ENCODE results near the gene PTPRN2.
"Not testable (repeated sequence)": the region's sequence is repeated elsewhere in the genome, so short reads cannot be mapped to it uniquely, and the experiment has no call there.

Gene PTPRN2

DNA sequence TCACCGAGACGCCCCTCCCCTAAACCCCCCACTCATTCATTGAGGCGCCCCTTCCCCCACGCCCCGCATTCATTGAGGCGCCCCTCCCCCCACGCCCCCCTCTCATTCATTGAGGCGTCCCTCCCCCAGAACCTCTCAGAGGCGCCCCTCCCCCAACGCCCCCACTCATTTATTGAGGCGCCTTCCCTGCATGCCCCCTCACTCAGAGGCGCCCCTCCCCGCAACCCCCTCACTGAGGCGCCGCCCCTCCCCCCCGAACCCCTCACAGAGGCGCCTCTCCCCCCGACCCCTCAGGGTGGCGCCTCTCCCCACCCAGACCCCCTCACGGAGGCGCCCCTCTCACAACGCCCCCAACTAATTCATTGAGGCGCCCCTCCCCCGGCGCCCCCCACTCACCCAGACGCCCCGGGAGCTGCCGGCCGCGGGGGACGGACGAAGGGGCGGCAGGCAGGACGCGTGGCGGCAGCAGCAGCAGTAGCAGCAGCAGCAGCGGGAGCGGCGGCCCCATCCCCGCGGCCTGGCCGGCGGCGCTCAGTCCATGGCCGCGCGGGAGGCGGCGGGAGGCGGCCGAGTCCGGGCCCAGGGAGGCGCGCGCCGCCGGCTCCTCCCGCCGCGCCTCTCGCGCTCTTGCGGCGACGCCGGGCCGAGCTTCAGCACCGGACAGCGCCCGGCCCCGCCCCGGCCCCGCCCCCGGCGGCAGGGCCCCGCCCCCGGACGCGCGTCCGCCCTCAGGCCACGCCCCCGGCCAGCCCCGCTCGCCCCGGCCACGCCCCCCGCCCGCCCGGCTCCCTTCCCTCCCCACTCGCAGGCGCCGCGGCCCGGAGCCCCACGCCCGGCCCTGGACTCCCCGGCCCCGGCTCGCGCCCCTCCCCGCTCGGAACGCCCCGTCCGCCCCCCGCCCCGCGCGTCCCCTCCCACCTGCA lies at the start of gene PTPRN2:
PTPRN2 (minus strand) TSS at position 662 of the 923 bp plus-strand sequence.
- DNase-seq = peak; percentile 76

DNA sequence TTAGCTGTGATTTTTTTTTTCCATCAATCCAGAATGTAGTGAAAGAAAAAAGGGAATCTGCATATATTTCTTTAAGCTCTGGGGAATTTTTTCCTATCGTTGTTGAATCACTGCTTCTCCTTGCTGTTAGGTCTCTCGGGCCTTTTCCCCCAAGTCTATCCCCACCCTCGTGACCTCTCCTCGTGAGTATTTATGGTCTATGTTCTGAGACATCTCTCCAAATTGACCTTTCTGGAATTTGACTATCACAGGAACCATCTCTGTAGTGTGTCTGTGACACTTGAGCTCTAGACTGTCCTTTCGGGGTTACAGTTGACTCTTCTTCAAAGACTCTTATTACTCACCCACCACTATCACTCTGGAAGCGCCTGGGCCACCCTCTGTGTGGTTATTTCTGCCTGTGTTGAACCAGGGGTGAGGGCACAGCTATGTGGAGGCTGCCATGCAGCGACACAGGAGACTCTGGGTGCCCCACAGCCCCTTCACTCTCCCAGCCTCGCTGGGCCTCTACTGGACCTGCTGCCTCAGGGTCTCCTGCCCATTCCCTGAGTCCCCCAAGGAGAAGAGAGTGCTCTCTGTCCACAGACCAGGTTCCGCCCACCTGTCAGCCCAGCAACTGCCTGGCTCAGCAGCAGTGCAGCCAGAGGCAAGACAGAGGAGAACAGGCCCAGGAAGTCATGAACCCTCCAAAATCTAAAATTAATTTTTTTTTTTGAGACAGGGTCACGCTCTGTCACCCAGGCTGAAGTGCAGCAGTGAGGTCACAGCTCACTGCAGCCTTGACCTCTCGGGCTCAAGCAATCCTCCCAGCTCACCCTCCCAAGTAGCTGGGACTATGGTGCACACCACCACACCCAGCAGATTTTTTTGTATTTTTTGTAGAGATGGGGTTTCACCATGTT lies 45.7 kb upstream of the PTPRN2 start:
- no peak for DNase-seq

DNA sequence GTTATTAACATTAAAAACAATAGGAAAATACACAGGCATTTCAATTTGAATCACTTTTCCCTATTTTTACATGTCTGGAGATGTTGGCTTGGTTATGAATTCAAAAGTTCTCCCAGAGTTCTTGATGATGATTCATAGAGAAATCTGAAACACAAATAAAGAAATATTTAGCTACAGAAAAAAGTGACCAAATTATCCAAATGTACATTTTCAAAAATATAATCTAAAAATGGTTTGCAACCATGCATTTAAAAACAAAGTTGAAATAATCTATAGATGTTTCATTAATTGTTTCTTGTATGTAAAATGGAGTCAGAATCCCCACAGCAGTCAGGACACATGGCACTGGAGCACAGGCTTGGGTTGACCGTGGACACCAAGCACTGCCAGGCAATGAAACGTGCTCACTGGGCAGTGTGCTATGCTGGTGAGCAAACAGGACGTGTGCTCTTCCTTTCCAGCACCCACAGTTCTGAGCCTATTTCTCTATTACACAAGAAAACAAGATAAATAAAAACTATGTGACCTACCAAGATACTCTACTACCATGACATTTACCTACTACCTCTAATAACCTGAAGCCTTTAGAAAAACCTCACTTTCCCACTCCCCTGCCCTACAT lies 44.1 kb upstream of the PTPRN2 start:
- DNase-seq = no peak

DNA sequence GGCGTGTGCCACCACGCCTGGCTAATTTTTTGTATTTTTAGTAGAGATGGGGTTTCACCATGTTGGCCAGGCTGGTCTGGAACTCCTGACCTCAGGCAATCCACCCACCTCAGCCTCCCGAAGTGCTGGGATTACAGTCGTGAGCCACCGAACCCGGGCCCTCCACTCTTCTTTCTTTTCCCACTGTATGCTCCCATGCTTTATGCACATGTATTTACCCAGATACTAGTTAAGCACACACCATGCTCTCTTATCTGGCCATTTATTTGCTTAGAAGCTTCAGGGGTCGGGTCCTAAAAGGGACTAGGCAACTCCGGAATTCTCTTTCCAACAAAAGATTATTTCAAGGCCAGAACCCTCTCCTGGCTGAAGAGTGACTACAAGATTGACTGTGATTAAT lies 38.7 kb upstream of the PTPRN2 start:
- DNase-seq = not testable (repeated sequence)

DNA sequence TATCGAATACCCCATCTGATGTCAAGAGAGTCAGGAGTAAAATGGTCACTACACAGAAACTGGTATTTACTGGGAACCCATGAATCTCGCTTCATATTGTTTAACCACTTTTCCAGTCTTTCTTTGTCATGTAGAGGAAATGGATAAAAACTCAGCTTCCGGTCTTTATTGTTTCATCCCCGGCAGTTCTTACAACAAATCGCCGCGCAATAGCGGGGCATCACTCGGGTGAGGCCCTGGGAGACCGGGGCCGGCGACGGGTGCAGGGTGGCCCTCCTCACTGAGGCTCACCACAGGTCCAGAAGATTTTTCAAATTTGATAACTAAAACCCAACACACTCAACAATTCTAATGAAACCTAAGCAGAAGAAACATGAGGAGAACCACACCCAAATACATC lies 35.6 kb upstream of the PTPRN2 start:
- DNase-seq = no peak

DNA sequence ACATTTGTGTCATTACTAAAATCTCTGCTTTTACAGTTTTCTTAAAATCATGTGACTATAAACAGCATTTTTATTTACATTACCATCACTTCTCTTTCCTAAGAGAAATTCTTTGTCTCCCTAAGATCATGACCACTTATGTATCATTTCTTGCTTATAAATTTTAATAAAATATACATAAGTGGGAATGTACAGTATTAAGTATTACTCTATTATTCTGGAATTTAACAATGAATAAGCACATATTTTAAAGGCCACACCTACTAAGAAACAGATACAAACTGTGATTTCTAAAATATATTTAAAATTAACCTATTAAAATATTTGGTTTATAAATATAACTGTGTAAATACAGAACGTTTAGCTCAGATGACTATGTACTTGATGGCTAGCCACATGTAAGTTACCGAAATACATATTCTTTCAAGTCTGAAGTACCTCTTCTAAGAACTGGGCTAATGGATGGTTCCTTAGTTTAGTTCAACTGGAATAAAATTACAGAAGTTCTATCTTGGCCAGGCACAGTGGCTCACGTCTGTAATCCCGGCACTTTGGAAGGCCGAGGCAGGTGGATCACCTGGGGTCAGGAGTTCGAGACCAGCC lies 33.3 kb upstream of the PTPRN2 start:
- DNase-seq = no peak

DNA sequence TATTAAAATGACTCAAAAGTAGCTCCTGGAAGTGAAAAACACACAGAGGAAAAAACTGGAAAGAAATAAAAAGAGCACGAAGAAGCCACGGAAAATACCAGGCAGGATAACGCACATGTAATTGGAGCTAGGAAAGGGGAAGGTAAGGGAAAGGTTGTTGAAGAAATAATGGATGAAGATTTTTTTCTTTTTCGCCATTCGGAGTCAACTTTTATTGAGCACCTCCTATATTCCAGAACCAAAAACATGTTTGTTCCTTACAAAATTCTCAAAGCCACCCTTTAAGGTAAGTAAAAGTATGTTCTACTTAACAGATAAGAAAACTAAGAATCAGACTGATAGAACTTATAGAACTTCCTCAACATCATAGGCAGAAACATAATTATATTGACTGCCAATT lies 32.8 kb upstream of the PTPRN2 start:
- DNase-seq = no peak

DNA sequence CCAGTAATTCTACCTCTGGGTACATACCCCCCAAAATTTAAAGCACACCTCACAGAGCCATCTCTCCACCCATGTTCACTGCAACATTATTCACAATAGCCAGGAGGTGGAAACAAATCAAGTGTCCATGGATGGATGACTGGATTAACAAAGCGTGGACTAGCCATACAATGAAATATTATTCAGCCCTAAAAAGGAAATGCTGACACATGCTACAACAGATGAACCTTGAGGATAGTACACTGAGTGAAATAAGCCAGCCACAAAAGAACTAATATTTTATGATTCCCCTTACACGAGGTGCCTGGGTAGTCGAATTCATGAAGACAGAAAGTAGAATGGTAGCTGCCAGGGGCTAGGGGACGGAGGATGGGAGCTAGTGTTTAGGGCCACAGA lies 31.1 kb upstream of the PTPRN2 start:
- DNase-seq = no peak

DNA sequence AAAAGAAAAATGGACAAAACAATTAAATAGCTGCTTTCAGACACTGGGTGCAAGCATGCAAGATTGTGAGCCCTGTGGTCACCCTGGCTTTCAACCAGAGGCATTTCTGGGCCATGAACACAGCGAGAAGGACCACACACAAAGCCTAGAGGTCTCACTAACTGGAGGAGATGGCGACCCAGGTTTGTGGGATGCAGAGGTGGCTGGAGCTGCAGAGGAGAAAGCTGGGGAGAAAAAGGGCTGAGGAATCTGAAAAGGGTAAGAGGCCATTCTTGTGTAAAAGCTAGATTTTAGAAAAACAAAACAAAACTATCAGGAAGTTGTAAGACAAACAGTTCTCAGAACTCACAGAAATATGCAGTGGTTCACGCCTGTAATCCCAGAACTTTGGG lies 30.1 kb upstream of the PTPRN2 start:
- DNase-seq = no peak

DNA sequence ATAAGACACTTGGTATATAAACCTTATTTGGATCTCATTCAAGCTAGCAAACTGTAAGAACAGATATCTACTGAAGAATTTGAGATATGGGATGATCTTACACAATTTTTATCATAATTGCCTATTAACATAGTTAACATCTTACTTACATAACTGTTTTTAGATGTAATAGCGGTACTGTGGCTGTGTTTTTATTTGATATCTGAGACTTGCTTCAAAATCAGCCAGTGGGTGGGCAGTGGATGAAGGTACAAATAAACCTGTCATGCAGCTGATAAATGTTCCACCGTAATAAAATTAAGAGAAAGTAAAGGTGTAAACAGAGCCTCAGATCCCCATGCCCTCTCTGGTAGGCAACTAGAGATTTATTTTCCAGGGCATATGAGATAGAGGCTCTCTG lies 28.4 kb upstream of the PTPRN2 start:
- DNase-seq = no peak

DNA sequence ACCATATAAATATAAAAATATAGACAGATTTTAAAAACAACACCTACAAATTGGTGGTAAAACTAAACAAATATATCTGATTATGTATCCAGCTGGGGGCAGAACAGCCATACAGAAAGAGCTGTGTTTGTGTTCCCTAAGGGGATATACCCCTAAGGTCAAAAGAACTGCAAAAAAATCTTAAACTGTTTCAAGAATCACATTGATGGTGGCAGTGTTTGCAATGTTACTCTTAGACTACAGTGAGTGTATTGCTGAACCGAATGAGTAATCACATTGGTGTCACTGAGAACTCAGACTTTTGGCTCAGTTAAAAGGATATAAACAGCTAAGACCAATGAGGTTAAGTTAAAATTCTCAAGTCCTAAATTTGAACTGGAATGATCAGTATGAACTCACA lies 27.1 kb upstream of the PTPRN2 start:
- DNase-seq = no peak

DNA sequence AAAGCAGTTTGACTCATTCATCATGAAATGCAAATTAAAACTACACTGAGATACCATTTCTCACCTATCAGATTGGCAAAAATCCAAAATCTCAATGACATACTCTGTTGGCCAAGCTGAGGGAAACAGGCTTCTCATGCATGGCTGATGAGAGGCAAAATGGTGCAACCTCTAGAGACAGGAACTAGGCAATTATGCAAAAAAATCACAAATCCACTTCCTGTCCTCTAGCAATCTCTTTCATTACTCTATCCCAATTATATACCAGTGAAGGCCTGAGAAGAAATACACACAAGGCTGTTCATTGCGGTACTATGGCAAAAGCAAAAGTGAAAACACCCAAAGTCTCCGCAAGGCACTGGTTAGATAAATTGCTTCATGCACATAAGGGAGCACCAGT lies 25.9 kb upstream of the PTPRN2 start:
- no peak for DNase-seq

DNA sequence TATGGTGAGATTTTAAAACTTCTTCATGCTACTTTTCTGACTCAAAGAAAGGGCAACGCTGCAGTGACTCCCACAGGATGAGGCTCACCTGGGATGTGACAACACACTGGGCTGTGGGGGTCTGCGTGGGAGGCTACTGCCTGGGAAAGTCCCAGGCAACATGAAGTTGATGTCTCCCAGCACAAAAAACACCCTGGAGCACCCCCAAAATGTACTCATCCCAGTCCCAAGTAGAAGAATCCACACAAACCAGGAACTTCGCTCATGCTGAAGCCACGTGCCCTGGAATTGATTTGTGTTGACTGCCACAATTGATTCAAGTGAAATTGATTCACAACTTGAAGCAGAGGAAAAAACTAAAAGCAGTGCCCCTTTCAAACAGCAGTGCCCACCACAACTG lies 24.9 kb upstream of the PTPRN2 start:
- no peak for DNase-seq

DNA sequence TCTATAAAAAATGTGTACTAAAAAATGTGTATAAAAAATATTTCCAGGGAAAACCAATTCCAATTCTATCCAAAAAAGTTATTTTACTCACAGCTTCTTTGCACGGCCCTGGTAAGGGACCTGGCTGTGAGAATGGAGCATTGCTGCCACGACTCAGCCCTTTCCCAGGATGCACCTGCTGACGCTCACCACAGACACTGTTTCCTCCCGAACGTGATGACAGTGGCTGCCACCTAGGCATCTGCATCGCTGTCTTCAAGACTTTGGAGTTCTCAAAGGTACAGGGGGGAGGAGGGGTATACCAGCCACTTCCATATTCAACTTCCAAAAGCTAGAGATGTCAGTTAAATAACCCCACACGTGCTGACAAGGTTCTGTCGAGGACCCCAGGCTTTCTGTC lies 23.9 kb upstream of the PTPRN2 start:
- DNase-seq = no peak

DNA sequence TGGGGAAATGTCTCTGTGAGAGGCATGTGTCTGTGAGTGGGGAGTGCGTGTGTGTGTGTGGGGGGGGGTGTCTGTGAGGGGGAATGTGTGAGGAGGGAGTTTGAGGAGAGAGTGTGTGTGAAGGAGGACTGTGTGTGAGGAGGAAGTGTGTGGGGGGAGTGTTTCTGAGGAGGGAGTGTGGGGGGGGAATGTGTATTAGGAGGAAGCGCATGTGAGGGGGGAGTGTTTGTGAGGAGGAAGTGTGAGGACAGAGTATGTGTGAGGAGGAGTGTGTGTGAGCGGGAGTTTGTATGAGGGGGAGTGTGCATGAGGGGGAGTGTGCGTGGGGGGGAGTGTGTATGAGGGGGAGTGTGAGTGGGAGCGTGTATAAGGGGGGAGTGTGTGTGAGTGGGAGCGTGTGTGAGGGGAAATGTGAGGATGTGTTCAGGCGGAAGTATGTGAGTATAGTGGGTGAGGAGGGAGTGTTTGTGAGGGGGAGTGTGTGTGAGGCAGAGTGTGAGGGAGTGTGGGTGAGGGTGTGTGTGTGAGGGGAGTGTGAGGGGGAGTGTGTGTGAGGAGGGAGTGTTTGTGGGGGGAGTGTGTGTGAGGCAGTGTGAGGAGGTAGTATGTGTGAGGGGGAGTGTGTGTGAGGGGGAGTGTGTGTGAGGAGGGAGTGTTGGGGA lies 21.8 kb upstream of the PTPRN2 start:
- no peak for DNase-seq

DNA sequence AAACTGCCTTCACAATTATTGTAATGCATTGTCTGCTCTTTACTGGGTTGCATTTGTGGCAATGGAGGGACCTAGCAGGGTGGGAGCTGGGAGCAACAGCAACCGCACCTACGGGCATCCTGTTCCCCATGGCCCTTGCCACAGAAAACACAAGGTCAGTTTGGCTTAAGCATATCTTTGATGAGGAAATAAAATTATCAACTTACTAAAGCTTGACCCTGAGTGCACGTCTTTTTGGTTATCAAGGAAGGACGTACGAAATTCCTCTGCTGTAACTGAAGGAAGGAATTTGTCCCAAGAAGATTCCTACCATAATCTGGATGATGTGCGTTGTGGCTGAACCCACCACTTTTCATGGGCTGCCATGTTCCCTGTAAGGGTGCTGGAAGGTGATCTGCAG lies 19.9 kb upstream of the PTPRN2 start:
- no peak for DNase-seq

DNA sequence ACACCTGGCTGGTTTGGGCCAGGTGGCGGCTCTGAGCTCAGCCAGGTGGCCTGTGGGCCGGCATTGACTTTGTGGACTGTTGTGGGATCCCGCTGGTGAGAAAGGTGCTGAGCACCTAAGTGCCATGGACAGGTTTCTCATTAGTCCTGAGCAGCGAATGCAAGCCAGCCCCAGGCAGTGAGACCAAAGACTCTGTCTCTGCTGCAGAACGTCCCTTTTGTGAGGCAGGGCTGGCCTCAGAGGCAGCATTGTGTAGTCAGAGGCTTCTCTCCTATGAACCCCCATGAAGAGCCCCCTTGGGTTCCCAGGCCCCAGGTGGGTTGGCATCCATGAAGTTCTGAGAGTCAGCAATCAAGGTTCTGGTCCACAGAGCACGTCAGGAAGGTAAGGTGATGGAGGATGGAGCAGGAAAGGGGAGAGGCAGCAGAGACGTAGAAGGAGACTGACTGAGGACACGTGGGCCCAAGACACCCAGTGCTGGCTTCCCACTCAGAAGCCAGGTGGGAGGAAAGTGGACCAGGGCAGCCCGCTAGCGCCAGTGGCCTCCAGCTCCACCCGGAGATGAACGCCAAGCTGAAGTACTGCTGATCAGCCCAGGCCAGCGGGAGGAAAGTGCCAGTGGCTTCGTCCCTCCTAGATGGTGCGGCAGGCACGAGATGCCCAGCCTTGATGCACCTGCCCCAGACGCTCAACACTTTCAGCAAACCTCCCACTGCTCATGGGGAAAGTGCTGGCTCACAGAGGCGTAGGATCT lies 19.2 kb upstream of the PTPRN2 start:
- DNase-seq = no peak

DNA sequence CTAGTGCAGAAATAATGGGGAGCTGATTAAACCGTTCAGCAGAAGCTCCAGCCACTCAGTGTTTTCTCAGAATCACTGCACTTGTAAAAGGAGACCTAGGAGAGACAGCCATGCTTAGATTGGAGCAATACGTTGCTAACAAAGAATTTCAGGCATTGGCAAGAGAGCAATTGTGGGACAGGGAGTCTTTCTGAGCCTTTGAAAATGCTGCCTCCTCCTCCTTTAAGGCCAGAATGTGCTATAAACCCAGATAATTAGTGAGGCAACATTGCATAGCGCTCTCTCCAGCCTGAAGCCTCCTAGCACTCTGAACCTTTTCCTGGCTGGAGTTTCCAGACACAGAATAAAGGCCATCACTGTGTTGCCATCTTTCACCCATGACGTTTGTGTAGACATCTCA lies 18.5 kb upstream of the PTPRN2 start:
- no peak for DNase-seq

DNA sequence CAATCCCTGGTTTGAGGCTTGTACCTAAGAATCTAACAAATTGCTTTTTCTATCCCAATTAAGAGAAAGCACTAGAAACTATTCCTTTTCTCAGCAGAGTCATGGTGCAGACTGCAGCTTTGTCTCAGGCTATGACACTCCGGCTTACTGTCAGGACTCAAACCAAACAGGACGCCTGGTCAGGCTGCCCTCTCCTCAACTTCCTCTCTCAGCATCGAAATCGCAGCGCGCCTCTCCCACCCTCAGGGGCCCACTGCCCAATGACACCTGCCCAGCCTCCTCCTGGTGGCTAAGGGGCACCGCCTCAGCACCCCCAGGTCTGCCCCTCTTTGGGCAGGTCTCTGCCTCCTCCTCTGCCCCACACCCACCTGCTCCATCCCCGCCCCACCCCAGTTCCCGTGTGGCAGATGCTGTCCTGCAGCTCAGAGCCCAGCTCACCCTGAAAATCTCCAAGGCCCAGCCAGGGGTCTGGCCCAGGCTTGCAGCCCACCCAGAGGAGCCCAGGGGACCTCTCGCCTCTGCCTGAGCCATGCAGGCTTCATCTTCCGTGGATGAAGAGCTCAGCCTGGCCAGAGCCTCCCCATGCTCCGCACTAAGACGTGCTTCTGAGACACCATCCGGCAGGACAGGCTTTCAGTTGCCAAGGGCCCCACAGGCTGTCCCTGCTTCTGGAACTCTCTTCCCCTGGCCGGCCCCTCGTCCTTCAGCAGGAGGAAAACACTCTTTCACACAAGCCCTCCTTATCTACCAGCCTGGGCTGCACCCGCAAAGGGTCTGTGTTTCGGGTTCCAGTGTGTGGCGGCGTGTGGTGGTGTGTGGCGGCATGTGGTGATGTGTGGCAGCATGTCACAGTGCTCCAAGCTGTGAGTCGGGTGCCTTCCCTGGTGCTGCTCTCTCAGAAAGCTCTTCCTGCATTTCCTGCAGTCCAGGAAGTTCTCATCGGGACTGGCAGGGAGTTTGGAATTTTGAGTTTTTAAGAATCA lies 16.4 kb upstream of the PTPRN2 start:
- no peak for DNase-seq
